HG03342 (cell line): ENCODE data around the gene SLC24A3.

Experiments used
- ATAC-seq: cut with Tn5 transposase; IDR thresholded peaks from one replicate; pipeline ENCODE4 v1.9.1; 2021; ENCODE audit warnings: mild to moderate bottlenecking, moderate library complexity; ENCODE audit not compliant: unreplicated experiment

Gene SLC24A3

GRCh38 chr20:19528286-19529030 lies 316.0 kb downstream of the SLC24A3 start:
- no peak for ATAC-seq

GRCh38 chr20:19530006-19530405 lies 317.6 kb downstream of the SLC24A3 start:
- ATAC-seq, result no peak

GRCh38 chr20:19531446-19531845 lies 319.0 kb downstream of the SLC24A3 start:
- ATAC-seq, result no peak

GRCh38 chr20:19538556-19538955 lies 326.1 kb downstream of the SLC24A3 start:
- no peak for ATAC-seq

- no peak for ATAC-seq
These were observed 326.7 kb downstream of the SLC24A3 start for GRCh38 chr20:19539191-19539590.

- ATAC-seq, result no peak
These were observed 327.9 kb downstream of the SLC24A3 start for GRCh38 chr20:19540392-19540791.

GRCh38 chr20:19543101-19543500 lies 330.7 kb downstream of the SLC24A3 start:
- no peak for ATAC-seq

GRCh38 chr20:19544684-19545083 lies 332.2 kb downstream of the SLC24A3 start:
- no peak for ATAC-seq

- no peak for ATAC-seq
These were observed 334.2 kb downstream of the SLC24A3 start for GRCh38 chr20:19546648-19547047.

- ATAC-seq, result no peak
These were observed 335.1 kb downstream of the SLC24A3 start for GRCh38 chr20:19547547-19547946.

GRCh38 chr20:19549896-19550295 lies 337.5 kb downstream of the SLC24A3 start:
- ATAC-seq, result no peak

GRCh38 chr20:19552221-19553180 lies 340.1 kb downstream of the SLC24A3 start:
- no peak for ATAC-seq

- ATAC-seq, result no peak
These were observed 342.2 kb downstream of the SLC24A3 start for GRCh38 chr20:19554666-19555065.

GRCh38 chr20:19555726-19556125 lies 343.3 kb downstream of the SLC24A3 start:
- ATAC-seq, result no peak

GRCh38 chr20:19557291-19557690 lies 344.8 kb downstream of the SLC24A3 start:
- ATAC-seq, result no peak

GRCh38 chr20:19560881-19561480 lies 348.5 kb downstream of the SLC24A3 start:
- ATAC-seq, result no peak

GRCh38 chr20:19562426-19562825 lies 350.0 kb downstream of the SLC24A3 start:
- no peak for ATAC-seq

- ATAC-seq, result no peak
These were observed 351.8 kb downstream of the SLC24A3 start for GRCh38 chr20:19564261-19564660.

- no peak for ATAC-seq
These were observed 353.3 kb downstream of the SLC24A3 start for GRCh38 chr20:19565736-19566135.

GRCh38 chr20:19566226-19566945 lies 353.9 kb downstream of the SLC24A3 start:
- no peak for ATAC-seq

GRCh38 chr20:19568128-19568527 lies 355.7 kb downstream of the SLC24A3 start:
- no peak for ATAC-seq
